Stomach smooth muscle (tissue), 2 donors: ENCODE data around the gene ATAD3C.

Source experiments
- H3K27ac ChIP-seq: one replicate; pipeline ENCODE4 v1.7.0; 2013; ENCODE audit warnings: mild to moderate bottlenecking, low read length, inconsistent platforms
- H3K27me3 ChIP-seq, 2 donors: one replicate each; pipeline ENCODE4 v1.7.0; 2013; ENCODE audit warnings: low read length in 2 of 2; ENCODE audit not compliant: insufficient read depth in 2 of 2, control insufficient read depth in 1 of 2
- H3K36me3 ChIP-seq, 2 donors: one replicate each; pipeline ENCODE4 v1.7.0; 2013; ENCODE audit warnings: low read length in 2 of 2; ENCODE audit not compliant: control insufficient read depth in 2 of 2, insufficient read depth in 2 of 2
- H3K4me1 ChIP-seq: one replicate; pipeline ENCODE4 v1.7.0; 2013; ENCODE audit warnings: low read length; ENCODE audit not compliant: control insufficient read depth, insufficient read depth
- H3K4me3 ChIP-seq, 2 donors: one replicate each; pipeline ENCODE4 v1.7.0; 2013; ENCODE audit warnings: low read length in 2 of 2
- H3K9ac ChIP-seq, 2 donors: one replicate each; pipeline ENCODE4 v1.7.0; 2013; ENCODE audit warnings: low read length in 2 of 2, mild to moderate bottlenecking in 1 of 2
- H3K9me3 ChIP-seq, 2 donors: one replicate each; pipeline ENCODE4 v1.7.0; 2013; ENCODE audit warnings: low read length in 2 of 2; ENCODE audit not compliant: control insufficient read depth in 2 of 2
- donor health status: healthy.
- donor health status: Pancreatic carcinoma.

The ATAD3C gene

GRCh38 chr1:1420654-1421141, 28.8 kb upstream of the ATAD3C start:
- H3K9me3 ChIP-seq = no peaks in the 10 kb centered on the region
- peak overlapping the region in 1 of 2 donors; percentile 71 for H3K4me3 ChIP-seq
- no peak overlapping the region for H3K27ac ChIP-seq
- H3K36me3 ChIP-seq = no peaks in the 10 kb centered on the region
- peak overlapping the region; percentile 47 to 51 for H3K9ac ChIP-seq
- H3K4me1 ChIP-seq = peaks cover 16% of the 10 kb centered on the region
- no peaks in the 10 kb centered on the region for H3K27me3 ChIP-seq

DNA sequence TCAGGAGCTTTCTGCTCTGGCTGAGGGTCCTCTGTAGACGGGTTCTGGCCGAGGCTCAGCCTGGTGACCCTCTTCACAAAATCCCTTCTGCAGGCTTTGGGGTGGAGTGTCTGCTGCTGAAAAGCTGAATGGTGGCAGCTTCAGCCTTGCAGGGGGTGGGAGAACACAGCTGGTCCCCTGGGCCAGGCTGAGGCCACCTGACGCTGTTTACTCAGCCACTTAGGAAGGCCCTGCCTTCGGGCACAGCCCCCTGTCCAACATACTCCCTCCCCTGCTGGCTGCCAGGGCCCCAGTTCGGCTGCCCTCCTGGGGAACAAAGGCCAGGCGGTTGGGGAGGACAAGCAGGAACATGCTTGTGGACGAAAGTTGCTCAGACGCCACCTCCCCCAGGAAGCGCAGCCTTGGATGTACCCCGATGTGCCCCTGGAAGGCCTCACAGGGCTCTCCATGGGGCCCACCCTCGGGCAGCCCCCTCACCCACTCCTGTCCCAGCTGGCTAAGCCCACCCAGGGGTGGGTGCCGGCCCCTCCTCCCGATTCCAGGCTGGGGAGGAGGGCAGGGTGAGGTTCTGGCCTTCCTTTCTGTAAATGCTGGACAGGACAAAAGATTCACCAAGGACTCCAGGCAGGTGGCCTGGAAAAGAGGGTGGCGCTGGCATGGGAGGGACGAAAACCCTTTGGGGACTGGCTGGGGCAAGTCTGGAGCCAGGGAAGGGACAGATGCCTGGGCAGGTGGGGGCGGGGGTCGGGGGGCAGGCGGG, 28.2 kb upstream of the ATAD3C start, which contains the start of gene ANKRD65:
TSS of gene ANKRD65 (minus strand) at position 130 of the 760 bp plus-strand sequence. CDS start 271 bp downstream, outside the sequence.
- H3K27ac ChIP-seq = no peak within 1 kb of the TSS
- H3K9ac ChIP-seq = peak within 1 kb of the TSS; percentile 47 to 51
- peaks cover 16% of the 10 kb centered on the region for H3K4me1 ChIP-seq
- no peaks in the 10 kb centered on the region for H3K27me3 ChIP-seq
- H3K36me3 ChIP-seq = no peaks in the 10 kb centered on the region
- peak within 1 kb of the TSS in 1 of 2 donors; percentile 71 for H3K4me3 ChIP-seq
- H3K9me3 ChIP-seq = no peaks in the 10 kb centered on the region

GRCh38 chr1:1421907-1422464, 27.5 kb upstream of the ATAD3C start:
- H3K4me1 ChIP-seq = peaks cover 16% of the 10 kb centered on the region

GRCh38 chr1:1422465-1423244, 26.8 kb upstream of the ATAD3C start:
- H3K4me1 ChIP-seq = peaks cover 16% of the 10 kb centered on the region
- no peaks in the 10 kb centered on the region for H3K9me3 ChIP-seq
- no peak overlapping the region for H3K9ac ChIP-seq
- no peak overlapping the region for H3K4me3 ChIP-seq
- H3K27ac ChIP-seq = no peak overlapping the region
- H3K36me3 ChIP-seq = no peaks in the 10 kb centered on the region
- H3K27me3 ChIP-seq = no peaks in the 10 kb centered on the region

More at GRCh38 chr1:1421907-1422464, 27.5 kb upstream of the ATAD3C start:
- Histone ChIP-seq H3K27ac (no peak overlapping the region), H3K9ac (no peak overlapping the region), H3K36me3 (no peaks in the 10 kb centered on the region), H3K9me3 (no peaks in the 10 kb centered on the region), H3K4me3 (no peak overlapping the region), H3K27me3 (no peaks in the 10 kb centered on the region)

DNA sequence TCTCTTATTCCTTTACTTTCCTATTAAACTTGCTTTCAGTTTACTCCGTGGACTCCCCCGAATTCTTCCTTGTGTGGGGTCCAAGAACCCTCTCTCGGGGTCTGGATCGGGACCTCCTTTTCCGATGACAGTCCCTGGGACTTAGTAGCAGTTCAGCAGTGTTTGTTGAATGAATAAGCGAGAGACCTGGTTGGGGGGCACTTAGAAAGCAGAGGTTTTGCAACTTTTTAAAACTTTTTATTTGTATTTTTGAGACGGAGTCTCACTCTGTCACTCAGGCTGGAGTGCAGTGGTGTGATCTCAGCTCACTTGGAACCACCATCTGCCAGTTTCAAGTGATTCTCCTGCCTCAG, 26.3 kb upstream of the ATAD3C start:
- H3K27ac ChIP-seq = no peak overlapping the region
- no peaks in the 10 kb centered on the region for H3K36me3 ChIP-seq
- H3K9ac ChIP-seq = no peak overlapping the region
- H3K9me3 ChIP-seq = no peaks in the 10 kb centered on the region
- no peaks in the 10 kb centered on the region for H3K27me3 ChIP-seq
- H3K4me1 ChIP-seq = peaks cover 16% of the 10 kb centered on the region
- no peak overlapping the region for H3K4me3 ChIP-seq

GRCh38 chr1:1424707-1425106, 24.8 kb upstream of the ATAD3C start:
- no peak overlapping the region for H3K9ac ChIP-seq
- no peak overlapping the region for H3K27ac ChIP-seq
- no peak overlapping the region for H3K4me3 ChIP-seq
- peaks cover 14% of the 10 kb centered on the region for H3K4me1 ChIP-seq
- no peaks in the 10 kb centered on the region for H3K36me3 ChIP-seq
- no peaks in the 10 kb centered on the region for H3K9me3 ChIP-seq
- no peaks in the 10 kb centered on the region for H3K27me3 ChIP-seq

GRCh38 chr1:1425426-1425752, 24.1 kb upstream of the ATAD3C start:
- H3K9ac ChIP-seq = no peak overlapping the region
- no peak overlapping the region for H3K27ac ChIP-seq
- no peak overlapping the region for H3K4me3 ChIP-seq

DNA sequence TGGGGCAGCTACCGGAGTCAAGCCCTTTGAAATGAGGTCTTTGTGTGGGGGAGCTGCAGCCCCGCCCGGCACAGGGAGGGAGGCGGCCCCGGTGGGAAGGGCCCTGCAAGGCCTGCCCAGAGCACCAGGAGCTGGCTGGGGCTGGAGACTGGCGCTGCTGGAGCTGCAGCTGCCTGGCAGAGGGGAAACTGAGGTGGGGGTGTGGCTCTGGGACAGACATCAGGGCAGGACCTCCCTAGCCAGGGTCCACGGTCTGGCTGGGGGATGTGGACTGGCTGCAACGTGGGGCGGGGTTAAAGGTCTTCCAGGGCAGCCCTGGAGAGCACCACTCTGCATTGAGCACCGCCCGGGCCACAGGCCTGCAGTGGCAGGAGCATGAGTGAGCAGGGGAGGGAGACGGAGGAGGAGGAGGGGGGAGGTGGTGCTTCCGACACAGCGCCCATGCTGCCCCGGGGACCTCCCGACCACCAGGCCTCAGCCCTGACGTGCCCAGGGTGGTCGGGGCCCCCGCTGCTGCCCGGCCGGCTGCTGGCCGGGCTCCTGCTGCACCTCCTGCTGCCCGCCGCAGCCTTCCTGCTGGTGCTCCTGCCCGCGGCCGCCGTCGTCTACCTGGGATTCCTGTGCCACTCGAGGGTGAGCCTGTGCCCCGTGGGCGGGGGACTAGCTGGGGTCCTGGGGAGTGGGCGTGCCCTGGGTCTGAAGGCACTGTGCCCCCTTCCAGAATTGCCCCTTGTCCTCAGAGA, 23.6 kb upstream of the ATAD3C start:
- no peaks in the 10 kb centered on the region for H3K36me3 ChIP-seq
- H3K9me3 ChIP-seq = no peaks in the 10 kb centered on the region
- H3K9ac ChIP-seq = no peak overlapping the region
- H3K4me3 ChIP-seq = no peak overlapping the region
- no peak overlapping the region for H3K27ac ChIP-seq
- peaks cover 19% of the 10 kb centered on the region for H3K4me1 ChIP-seq
- H3K27me3 ChIP-seq = no peaks in the 10 kb centered on the region

More at GRCh38 chr1:1425426-1425752, 24.1 kb upstream of the ATAD3C start:
- Histone ChIP-seq H3K36me3 (no peaks in the 10 kb centered on the region), H3K27me3 (no peaks in the 10 kb centered on the region), H3K9me3 (no peaks in the 10 kb centered on the region), H3K4me1 (peaks cover 19% of the 10 kb centered on the region)

GRCh38 chr1:1426496-1427105, 22.9 kb upstream of the ATAD3C start:
- H3K36me3 ChIP-seq = no peaks in the 10 kb centered on the region
- no peaks in the 10 kb centered on the region for H3K27me3 ChIP-seq
- no peaks in the 10 kb centered on the region for H3K9me3 ChIP-seq
- no peak overlapping the region for H3K4me3 ChIP-seq
- peaks cover 22% of the 10 kb centered on the region for H3K4me1 ChIP-seq
- H3K27ac ChIP-seq = no peak overlapping the region
- H3K9ac ChIP-seq = no peak overlapping the region
